Smooth muscle cell (in vitro differentiated cells): Measurements from ENCODE around the gene CHD2. TPM values are rescaled to one million over a fixed set of nuclear protein-coding genes. Genes with fewer than 3 reads are reported as not detected.

Experiments used
- DNase-seq: peaks from one replicate; lab custom pipeline; 2025; ENCODE audit not compliant: unreplicated experiment; lab: John Stamatoyannopoulos, UW
- H2AFZ ChIP-seq: fragments of 200-600 bp; sonication (generic); 2 replicates; pipeline ENCODE4 v1.6.0; 2016; ENCODE audit warnings: antibody characterized with exemption, low read depth, mild to moderate bottlenecking
- H3F3A ChIP-seq: fragments of 200-600 bp; sonication (generic); 2 replicates; pipeline ENCODE4 v1.6.0; 2017; ENCODE audit warnings: antibody characterized with exemption, low read depth
- H3K27ac ChIP-seq: fragments of 200-600 bp; sonication (generic); 2 replicates; pipeline ENCODE4 v1.5.1; 2016; ENCODE audit warnings: low read depth, mild to moderate bottlenecking
- H3K27me3 ChIP-seq: fragments of 200-600 bp; sonication (generic); 2 replicates; pipeline ENCODE4 v1.6.1; 2016; ENCODE audit warnings: low read depth, mild to moderate bottlenecking
- H3K36me3 ChIP-seq: fragments of 200-600 bp; sonication (generic); 2 replicates; pipeline ENCODE4 v1.5.1; 2016; ENCODE audit warnings: low read depth
- H3K4me1 ChIP-seq: fragments of 200-600 bp; sonication (generic); 2 replicates; pipeline ENCODE4 v1.5.1; 2016; ENCODE audit warnings: low read depth
- H3K4me2 ChIP-seq: fragments of 200-600 bp; sonication (generic); 2 replicates; pipeline ENCODE4 v1.6.0; 2016; ENCODE audit warnings: mild to moderate bottlenecking
- H3K4me3 ChIP-seq: fragments of 200-600 bp; sonication (generic); 2 replicates; pipeline ENCODE4 v1.5.1; 2016; ENCODE audit warnings: mild to moderate bottlenecking
- H3K79me2 ChIP-seq: fragments of 200-600 bp; sonication (generic); 2 replicates; pipeline ENCODE4 v1.6.0; 2016; ENCODE audit warnings: low read depth, mild to moderate bottlenecking
- H3K9ac ChIP-seq: fragments of 200-600 bp; sonication (generic); 2 replicates; pipeline ENCODE4 v1.6.0; 2016; ENCODE audit warnings: low read depth
- H3K9me3 ChIP-seq: fragments of 200-600 bp; sonication (generic); replicated peaks from 2 replicates; pipeline ENCODE4 v1.5.1; 2016; ENCODE audit warnings: low read depth
- H4K20me1 ChIP-seq: fragments of 200-600 bp; sonication (generic); 2 replicates; pipeline ENCODE4 v1.6.0; 2016; ENCODE audit warnings: low read depth
- WGBS: methylation state at CpG from one replicate; pipeline ENCODE4 v1.1.7; 2016; ENCODE audit warnings: low lambda C conversion rate; 5-methylcytosine and 5-hydroxymethylcytosine counted together
- polyA plus RNA-seq: library from polyadenylated mRNA; unstranded; fragments of >200 nt; fragmentation: Nextera tagmentation; extraction: Ambion mirVana; gene quantifications from 2 replicates; pipeline ENCODE4 v1.2.1, GENCODE V29; 2016
- total RNA-seq: library from RNA; depleted of rRNA; stranded (reverse); fragments of >200 nt; gene quantifications from 2 replicates; pipeline ENCODE4 v1.2.3, GENCODE V29; 2014
- TF ChIP-seq, protein P1 (sequence below): fragments of 200-600 bp; sonication (generic); IDR thresholded peaks from 2 replicates; pipeline ENCODE4 v1.5.1; 2017; ENCODE audit warnings: borderline replicate concordance, mild to moderate bottlenecking, antibody characterized with exemption; ENCODE audit not compliant: insufficient read depth, poor library complexity, severe bottlenecking

CHD2 gene
- total and polyA plus RNA-seq, 2 experiments from 2014 or later, result 64.4 to 99.2 TPM

DNA sequence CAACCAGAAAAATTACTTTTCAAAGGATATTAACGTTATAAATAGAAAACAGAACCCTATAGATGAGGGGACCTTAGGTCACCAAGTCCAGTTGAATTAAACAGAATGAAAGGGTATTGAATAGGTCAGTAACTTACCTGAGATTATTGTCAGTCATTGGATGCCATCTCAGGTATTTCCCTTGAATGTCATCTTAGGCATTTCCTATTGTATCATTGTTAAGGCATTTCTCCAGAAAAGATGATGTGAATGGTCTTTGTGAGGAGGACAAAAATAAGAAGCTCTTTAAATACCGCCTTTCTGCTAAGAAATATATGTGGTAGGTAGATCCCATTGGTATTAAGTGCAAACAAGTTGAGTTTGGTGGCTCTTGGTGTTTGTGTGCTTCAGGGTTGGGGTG is 55.6 kb downstream of the CHD2 start:
- TF ChIP-seq, protein P1, sequence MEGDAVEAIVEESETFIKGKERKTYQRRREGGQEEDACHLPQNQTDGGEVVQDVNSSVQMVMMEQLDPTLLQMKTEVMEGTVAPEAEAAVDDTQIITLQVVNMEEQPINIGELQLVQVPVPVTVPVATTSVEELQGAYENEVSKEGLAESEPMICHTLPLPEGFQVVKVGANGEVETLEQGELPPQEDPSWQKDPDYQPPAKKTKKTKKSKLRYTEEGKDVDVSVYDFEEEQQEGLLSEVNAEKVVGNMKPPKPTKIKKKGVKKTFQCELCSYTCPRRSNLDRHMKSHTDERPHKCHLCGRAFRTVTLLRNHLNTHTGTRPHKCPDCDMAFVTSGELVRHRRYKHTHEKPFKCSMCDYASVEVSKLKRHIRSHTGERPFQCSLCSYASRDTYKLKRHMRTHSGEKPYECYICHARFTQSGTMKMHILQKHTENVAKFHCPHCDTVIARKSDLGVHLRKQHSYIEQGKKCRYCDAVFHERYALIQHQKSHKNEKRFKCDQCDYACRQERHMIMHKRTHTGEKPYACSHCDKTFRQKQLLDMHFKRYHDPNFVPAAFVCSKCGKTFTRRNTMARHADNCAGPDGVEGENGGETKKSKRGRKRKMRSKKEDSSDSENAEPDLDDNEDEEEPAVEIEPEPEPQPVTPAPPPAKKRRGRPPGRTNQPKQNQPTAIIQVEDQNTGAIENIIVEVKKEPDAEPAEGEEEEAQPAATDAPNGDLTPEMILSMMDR, result no peak
- peak overlapping the region; percentile 27 for H3K27ac ChIP-seq
- no peaks in the 10 kb centered on the region for H3K4me1 ChIP-seq
- peaks cover 61% of the 10 kb centered on the region for H3K36me3 ChIP-seq
- no peaks in the 10 kb centered on the region for H3K9me3 ChIP-seq
- H3K27me3 ChIP-seq, result no peaks in the 10 kb centered on the region
- no peak for DNase-seq
- peaks cover 51% of the 10 kb centered on the region for H4K20me1 ChIP-seq
- no peak overlapping the region for H2AFZ ChIP-seq
- WGBS, result 97% methylated on average over 2 of the region's 2 CpGs
- H3K4me3 ChIP-seq, result no peak overlapping the region
- peaks cover 40% of the 10 kb centered on the region for H3F3A ChIP-seq
- H3K9ac ChIP-seq, result no peak overlapping the region
- H3K79me2 ChIP-seq, result peaks cover 98% of the 10 kb centered on the region
- no peak overlapping the region for H3K4me2 ChIP-seq

DNA sequence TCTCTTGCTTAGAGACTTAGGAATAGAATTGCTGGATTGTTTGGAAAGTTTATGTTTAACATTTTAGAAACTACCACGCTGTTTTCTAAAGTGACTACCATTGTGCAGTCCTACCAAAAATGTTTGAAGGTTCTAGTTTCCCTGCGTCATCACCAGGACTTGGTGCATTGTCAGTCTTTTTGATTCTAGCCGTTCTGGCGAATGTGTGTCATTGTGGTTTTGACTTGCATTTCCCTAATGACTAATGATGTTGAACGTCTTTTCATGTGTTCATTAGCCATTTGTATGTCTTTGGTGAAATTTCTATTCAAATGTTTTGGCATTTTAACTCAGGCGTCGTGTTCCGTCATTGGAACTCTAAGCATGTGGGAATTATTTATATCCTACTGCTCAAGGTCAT is 58.0 kb downstream of the CHD2 start:
- peak overlapping the region; percentile 78 for H3K27ac ChIP-seq

DNA sequence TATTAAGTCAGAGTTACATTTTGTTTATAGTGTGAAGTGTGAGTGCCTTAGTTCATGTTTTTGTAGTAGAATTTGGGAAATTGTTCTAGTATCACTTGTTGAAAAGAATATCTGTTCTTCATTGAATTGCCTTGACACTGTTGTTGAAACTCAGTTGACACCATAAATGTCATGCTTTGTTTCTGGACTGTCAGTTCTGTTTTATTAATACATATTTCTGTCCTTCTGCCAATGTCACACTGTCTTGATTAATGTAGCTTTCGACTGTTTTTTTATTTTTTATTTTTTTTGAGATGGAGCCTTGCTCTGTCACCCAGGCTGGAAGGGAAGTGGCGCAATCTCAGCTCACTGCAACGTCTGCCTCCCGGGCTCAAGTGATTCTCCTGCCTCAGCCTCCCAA is 59.1 kb downstream of the CHD2 start:
- Histone ChIP-seq H3K27me3 (no peaks in the 10 kb centered on the region), H2AFZ (no peak overlapping the region), H3F3A (peaks cover 28% of the 10 kb centered on the region), H3K4me1 (no peaks in the 10 kb centered on the region), H3K79me2 (peaks cover 98% of the 10 kb centered on the region), H3K27ac (peak overlapping the region; percentile 78), H3K4me3 (no peak overlapping the region), H3K9me3 (no peaks in the 10 kb centered on the region), H3K9ac (no peak overlapping the region), H3K36me3 (peaks cover 60% of the 10 kb centered on the region), H4K20me1 (peaks cover 79% of the 10 kb centered on the region), H3K4me2 (no peak overlapping the region)
- DNase-seq, result no peak
- TF ChIP-seq, protein P1, result no peak
- 96% methylated on average over 4 of the region's 4 CpGs for WGBS

More for the DNA sequence above, 58.0 kb downstream of the CHD2 start:
- 64% methylated on average over 8 of the region's 8 CpGs for WGBS
- no peak overlapping the region for H3K9ac ChIP-seq
- peaks cover 98% of the 10 kb centered on the region for H3K79me2 ChIP-seq
- no peaks in the 10 kb centered on the region for H3K27me3 ChIP-seq
- TF ChIP-seq, protein P1, result no peak
- H3F3A ChIP-seq, result peaks cover 31% of the 10 kb centered on the region
- no peak overlapping the region for H3K4me2 ChIP-seq
- peaks cover 72% of the 10 kb centered on the region for H4K20me1 ChIP-seq
- peaks cover 70% of the 10 kb centered on the region for H3K36me3 ChIP-seq
- no peaks in the 10 kb centered on the region for H3K4me1 ChIP-seq
- H3K4me3 ChIP-seq, result no peak overlapping the region
- no peak for DNase-seq
- no peak overlapping the region for H2AFZ ChIP-seq
- no peaks in the 10 kb centered on the region for H3K9me3 ChIP-seq

DNA sequence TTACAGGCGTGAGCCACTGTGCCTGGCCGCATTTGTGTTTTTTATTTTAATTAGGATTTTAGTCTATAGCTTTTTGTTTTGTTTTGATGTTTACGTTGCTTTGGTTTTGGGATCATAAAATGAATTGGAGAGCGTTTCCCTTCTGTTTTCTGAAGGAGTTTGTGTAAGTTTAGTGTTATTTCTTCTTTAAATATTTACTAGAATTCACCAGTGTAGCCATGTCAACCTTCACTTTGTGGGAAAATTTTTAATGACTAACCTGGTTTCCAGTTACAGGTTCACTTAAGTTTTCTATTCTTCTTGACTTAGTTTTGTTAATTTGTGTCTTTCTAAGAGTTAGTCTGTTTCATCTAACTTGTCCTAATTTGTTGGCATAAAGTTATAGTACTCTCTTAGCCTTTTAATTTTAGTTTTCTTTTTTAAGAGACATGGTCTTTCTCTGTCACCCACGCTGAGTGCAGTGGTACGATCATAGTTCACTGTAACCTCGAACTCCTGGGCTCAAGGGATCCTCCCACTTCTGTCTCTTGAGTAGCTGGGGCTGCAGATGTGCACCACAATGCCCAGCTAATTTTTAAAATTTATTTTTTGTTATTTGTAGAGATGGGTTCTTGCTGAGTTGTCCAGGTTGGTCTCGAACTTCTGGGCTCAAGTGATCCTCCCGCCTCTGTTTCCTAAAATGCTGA is 61.0 kb downstream of the CHD2 start:
- Histone ChIP-seq H2AFZ (no peak overlapping the region), H3K27ac (peak overlapping the region; percentile 2), H3K27me3 (no peaks in the 10 kb centered on the region), H3K9me3 (no peaks in the 10 kb centered on the region), H3K4me2 (no peak overlapping the region), H3K79me2 (peaks cover 97% of the 10 kb centered on the region), H3K4me1 (no peaks in the 10 kb centered on the region), H3F3A (peaks cover 24% of the 10 kb centered on the region), H4K20me1 (peaks cover 92% of the 10 kb centered on the region), H3K36me3 (peaks cover 43% of the 10 kb centered on the region), H3K4me3 (no peak overlapping the region), H3K9ac (no peak overlapping the region)
- TF ChIP-seq, protein P1, result no peak
- DNase-seq, result no peak
- 96% methylated on average over 9 of the region's 9 CpGs for WGBS
